NOMO-1 (cell line): ENCODE data around the gene CEACAM20.
"Not testable (repeated sequence)": the region's sequence is repeated elsewhere in the genome, so short reads cannot be mapped to it uniquely, and the experiment has no call there.

Source experiments
- DNase-seq, 2 experiments: peaks; one replicate each; lab custom pipeline; 2025; ENCODE audit not compliant: unreplicated experiment in 2 of 2; lab: John Stamatoyannopoulos, UW

Gene CEACAM20

DNA sequence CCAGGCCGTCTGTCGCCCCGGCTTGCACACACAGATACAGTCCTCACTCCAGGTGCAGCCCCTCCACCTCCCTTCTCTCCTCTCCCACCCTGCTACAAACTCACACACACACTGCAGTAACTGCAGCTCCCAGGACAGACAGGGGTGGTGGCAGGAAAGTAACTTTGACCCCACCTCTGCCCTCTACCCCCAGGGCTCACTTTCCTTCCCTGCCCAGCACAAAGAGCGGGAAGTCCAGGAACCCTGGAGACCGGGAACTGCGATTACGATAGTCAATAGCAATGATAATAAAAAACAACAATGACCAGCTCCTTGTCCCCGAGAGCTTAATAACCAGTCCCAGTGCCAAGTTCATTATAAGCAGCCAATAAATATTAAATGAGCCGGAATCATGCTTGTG lies at the start of gene CEACAM20:
CEACAM20 (minus strand) TSS at position 140 of the 400 bp plus-strand sequence. CDS start 166 bp downstream, outside the sequence.
- DNase-seq: no peak

DNA sequence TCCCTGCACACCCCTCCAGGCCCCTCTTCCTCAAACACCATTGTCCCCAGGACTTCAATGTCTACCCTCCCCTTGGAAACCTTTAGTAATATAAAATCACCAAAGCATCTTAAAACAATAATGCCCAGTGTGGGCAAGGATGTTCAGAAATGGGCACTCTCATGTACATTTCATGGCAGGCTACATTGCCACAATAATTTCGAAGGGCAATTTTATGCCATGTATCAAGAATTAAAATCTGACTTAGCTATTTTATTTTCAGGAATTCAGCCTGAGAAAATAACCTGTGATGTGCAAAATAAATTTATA lies 48.0 kb upstream of the CEACAM20 start:
- no peak for DNase-seq

DNA sequence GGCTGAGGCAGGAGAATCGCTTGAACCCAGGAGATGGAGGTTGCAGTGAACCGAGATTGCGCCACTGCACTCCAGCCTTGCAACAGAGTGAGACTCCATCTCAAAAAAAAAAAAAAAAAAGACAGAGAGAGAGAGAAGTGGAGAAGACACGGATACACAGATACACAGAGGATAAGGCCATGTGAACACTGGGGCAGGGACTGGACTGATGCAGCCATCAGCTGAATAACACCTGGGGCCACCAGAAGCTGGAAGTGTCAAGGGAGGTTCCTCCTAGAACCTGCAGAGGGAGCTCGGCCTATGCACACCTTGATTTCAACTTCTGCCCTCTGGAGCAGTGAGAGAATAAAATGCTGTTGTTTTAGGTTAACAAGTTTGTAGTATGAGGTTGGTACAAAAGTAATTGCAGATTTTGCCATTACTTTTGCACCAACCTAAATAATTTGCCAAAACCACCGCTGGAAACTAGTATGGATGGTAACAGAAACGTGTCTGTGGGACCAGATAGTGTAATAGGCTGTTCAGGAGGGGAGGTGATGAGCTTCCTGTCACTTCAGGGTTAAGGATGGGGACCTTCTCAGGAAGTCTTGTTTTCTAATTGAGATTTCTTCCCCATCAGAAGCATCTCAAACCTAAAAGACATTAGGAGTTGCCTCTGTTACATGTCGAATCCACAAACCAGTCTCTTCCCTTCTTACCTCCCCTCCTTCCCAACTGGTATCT lies 47.5 kb upstream of the CEACAM20 start:
- peak; percentile 28 to 35 for DNase-seq

DNA sequence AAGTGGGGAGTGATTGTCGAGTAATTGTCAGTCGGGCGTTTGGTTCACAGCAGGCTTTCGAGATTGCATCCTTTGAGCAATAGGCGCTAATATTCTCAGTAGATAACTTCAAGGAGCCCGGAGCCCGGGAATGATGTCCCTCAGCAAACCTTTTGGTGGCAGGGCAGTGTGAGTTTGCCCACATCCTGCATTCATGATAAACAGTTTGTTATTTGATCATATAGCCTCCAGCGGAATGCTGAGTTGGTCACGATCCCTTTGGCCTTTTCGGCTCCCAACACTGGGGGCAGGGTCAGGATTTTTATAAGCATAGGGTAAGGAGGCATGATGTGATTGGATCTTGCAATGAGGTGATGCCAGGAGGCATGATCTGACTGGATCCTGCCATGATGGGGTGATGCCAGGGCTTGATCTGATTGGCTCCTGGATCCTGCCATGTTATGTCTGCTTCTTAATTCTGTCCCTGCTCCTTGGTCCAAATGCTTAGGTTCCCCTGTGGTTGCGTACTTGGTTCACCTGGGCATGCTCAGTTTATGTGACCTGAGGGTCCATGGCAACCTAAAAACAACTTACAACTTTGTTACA lies 45.7 kb upstream of the CEACAM20 start:
- no peak for DNase-seq

DNA sequence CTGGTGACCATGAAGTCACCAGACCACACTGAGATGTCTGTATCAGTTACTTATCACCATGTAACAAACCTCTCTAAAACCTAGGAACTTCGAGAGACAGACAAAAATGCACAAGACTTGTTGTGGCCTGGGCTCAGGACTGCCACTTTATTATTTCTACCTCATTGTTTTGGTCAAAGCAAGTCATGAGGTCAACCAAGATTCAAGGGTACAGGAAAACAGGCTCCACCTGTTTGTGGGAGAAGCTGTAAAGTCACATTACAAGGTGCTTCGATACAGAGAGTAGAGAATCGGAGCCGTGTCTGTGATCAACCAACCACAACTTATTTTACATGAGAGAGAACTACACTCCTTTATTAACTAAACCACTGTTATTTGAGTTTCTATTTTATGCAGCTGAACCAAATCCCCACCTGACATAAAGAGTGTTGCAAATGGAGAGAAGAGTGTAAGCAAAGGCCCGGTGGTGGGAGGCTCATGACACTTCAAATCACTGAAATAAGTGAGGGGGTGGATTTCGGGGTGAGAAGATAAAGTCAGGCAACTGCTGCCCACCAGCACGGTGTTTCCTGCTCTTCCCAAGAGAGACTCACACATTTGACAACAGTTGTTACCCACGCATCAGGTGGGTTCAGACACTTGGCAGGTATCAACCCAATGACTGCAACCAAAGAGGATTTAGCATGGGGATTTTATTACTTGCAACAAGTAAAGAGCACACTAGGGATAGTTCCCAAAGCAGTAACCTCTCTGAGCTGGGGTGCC lies 44.9 kb upstream of the CEACAM20 start:
- no peak for DNase-seq

DNA sequence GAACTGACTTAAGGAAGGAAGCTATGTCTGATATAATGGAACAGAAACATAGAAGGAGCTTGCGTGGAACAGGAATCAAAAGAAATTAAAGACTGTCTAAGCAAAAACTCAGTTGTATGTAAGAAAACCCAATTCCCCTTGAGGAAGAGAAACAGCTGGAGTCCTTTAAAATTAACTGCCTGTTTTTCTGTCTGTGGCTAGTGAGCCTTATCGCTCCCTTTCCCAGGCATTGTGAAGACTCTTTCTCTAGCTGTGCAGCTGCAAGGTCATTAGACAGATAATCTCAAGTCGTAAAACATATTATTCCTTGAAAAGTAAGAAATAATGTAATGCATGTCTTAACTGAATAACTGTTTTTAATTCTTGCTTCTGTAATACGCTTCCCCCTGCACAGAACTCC lies 44.2 kb upstream of the CEACAM20 start:
- no peak for DNase-seq

DNA sequence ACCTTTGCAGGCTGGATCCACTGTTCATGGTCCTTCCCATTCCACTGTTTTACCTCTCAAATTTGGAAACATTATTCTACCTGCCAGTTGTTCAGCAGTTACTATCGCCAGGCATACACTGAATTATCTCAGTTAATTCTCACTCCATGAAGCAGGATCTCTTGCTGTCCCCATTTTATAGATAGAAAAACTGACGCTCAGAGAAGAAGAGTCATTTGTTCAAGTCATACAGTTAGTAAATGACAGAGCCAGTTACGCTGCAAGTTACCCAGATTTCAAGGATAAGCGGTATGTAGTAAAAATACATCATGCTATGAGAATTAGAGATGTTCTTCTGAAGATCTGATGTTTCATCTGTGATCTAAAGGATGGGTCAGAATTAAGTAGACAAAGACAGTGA lies 43.7 kb upstream of the CEACAM20 start:
- no peak for DNase-seq

DNA sequence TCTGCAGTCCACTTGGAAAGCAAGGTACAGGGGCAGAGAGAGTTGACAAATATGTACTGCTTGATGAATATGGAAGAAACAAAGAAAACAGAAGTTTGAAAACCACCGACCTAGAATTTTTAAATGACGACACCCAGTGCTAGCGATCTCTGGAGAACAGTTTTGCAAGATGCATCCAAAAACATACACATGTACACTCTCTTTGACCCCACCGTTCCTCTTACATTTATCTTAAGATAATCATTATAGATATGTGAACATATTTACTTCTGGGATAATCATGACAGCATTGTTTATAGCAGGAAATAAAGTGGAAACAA lies 43.1 kb upstream of the CEACAM20 start:
- peak in 1 of 2 experiments; percentile 3 for DNase-seq

DNA sequence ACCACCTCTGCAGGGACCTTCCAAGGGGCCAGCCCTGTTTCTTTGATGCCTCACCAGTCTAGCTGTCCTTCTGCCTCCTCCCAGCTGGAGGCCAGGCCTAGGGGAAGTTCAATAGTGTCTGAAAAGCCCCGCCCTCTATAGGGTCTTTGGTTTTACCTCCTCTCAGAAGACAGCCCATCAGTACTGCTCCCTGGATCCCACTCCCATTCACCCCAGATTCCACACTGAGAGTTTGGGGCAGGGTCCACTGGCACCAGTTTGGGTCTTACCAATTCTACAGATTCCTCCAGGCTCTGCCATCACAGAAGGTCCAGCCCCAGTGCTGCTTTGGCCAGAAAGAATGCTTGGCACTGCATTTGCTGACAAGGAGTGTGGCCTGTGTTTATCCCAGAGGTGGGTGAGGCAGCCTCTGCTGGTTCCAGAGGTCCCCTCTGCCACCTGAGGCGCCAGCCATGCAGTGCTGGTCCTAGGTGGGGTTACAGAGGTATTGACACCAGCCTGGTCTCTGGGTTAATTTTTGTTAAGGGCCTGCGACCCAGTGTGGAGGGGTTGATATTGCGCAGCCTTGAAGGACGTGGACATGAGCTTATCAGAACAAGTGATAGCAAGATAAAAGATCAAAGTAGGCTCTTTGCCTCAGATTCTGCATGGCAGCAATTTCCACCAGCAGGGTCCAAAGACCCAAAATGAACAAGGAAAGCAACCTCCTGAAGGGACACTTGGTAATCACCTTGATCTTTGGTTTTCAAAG lies 42.5 kb upstream of the CEACAM20 start:
- DNase-seq: no peak

DNA sequence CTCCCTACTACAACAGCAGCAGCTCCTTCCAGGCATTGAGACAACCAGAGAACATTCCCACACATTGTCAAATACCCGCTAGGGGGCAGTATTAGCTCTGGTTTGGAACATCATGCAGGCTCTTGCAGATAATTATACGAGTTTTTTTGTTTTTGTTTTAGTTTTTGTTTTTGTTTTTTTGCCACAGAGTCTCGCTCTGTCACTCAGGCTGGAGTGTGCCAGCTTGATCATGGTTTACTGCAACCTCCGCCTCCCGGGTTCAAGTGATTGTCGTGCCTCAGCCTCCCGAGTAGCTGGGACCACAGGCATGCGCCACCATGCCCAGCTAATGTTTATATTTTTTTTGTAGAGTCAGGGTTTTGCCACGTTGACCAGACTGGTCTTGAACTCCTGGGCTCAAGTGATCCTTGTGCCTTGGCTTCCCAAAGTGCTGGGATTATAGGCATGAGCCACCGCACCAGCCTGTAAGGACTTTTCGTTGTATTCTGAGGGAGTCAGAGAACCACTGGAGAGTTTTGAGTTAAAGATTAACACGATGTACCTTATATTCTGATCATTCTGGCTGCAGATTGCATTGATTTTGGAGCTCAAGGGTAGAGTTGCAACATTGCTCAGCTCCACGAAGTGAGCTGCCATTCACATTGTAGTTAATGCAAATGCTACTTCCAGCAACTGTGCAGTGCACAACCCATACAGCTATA lies 41.7 kb upstream of the CEACAM20 start:
- DNase-seq: peak; percentile 13 to 59

DNA sequence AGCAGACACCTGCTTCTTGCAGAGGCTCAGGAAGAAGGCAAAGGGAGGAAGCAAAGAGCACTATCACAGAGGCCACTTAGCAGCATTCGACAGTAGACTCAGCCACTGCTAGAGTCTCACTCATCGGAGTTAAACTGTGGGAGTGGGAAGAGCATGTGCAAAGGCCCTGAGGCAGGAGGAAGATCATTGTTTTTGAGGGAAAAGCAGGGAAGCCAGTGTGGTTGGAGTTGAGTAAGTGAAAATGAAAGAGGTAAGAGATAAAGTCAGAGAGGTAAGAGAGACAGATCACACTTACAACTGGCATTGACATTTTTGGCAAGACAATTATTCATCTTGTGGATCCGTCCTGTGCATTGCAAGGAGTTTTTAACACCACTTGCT lies 41.1 kb upstream of the CEACAM20 start:
- no peak for DNase-seq

DNA sequence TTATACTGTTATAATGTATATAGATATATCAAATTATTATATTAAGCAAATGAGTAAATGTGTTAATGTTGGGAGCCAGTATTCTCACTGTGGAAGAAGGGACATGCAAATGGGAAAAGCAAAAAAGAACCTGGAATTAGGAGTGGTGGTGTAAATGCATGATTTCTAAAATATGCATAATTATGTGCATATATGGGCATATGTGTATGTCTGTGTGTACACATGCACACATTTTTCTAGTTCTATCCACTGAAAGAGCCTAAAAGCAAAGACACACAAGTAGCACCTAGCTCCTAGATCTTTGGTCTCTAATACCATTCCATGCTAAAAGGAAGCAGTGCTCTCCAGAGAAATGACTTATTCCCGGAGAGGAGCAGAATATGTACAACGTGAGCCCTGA lies 38.3 kb upstream of the CEACAM20 start:
- no peak for DNase-seq

DNA sequence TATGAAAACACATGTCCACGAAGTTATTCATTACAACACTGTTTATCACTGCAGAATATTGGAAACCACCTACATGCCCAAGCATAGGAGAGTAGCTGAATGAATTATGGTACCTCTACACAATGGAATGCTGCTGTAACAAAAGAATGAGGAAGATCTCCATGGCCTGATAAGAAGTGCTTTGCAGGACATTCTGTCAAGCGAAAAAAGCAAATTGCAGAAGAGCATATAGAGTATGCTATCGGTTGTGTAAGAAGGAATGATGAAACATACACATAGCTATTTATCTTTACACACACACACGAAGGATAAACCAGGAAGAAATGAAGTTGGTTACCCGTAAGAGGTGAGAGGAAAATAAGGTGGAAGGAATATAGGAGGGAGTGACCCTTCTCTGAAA lies 37.5 kb upstream of the CEACAM20 start:
- peak in 1 of 2 experiments; percentile 21 for DNase-seq

DNA sequence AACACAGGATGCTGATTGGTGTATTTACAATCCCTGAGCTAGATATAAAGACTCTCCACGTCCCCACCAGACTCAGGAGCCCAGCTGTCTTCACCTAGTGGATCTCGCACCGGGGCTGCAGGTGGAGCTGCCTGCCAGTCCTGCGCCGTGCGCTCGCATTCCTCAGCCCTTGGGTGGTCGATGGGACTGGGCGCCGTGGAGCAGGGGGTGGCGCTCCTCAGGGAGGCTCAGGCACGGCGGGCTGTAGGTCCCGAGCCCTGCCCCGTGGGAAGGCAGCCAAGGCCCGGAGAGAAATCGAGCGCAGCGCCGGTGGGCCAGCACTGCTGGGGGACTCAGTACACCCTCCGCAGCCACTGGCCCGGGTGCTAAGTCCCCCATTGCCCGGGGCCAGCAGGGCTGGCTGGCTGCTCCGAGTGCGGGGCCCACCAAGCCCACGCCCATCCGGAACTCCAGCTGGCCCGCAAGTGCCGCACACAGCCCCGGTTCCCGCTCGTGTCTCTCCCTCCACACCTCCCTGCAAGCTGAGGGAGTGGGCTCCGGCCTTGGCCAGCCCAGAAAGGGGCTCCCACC lies 33.7 kb upstream of the CEACAM20 start:
- not testable (repeated sequence) for DNase-seq

DNA sequence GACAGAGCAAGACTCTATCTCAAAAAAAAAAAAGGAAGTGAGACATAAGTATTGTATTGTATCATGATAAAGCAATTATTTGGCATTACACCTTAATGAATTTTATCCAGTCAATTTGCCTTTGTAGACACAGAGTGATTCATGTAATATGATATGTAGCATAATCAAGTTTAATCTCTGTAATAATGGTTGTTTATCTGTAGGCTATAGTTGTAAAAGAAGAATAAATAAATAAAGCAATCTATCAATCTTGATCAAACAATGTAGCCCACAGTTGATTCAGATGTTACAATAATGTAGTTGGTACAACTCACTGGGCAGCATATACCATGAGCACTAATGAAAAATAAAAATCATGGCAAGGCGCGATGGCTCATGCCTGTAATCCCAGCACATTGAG lies 28.5 kb upstream of the CEACAM20 start:
- DNase-seq: no peak

DNA sequence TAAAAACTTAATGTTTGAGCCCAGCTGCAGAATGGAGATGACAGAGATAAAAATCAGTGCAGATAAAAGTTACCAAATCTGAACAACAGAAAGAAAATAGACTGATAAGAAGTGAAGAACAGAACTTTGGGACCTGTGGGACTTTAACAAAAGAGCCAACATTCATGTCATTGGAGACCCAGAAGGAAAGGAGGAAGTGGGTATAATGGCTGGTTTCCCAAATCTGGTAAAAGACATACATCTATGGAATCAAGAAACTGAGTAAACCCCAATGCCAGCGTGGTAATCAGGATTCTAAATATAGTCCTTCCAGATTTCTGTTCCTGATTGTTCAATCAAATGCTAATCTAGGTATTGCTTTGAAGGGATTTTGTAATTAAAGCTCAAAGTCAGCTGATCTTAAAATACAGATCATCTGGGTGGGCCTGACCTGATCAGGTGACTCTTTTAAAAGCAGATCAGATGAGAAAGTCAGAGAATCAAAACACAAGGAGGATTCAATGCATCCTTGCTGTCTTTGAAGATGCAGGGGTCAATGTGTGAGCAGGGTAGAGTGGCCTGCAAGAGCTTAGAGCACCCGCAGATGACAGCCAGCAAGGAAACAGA lies 25.3 kb upstream of the CEACAM20 start:
- DNase-seq: no peak

DNA sequence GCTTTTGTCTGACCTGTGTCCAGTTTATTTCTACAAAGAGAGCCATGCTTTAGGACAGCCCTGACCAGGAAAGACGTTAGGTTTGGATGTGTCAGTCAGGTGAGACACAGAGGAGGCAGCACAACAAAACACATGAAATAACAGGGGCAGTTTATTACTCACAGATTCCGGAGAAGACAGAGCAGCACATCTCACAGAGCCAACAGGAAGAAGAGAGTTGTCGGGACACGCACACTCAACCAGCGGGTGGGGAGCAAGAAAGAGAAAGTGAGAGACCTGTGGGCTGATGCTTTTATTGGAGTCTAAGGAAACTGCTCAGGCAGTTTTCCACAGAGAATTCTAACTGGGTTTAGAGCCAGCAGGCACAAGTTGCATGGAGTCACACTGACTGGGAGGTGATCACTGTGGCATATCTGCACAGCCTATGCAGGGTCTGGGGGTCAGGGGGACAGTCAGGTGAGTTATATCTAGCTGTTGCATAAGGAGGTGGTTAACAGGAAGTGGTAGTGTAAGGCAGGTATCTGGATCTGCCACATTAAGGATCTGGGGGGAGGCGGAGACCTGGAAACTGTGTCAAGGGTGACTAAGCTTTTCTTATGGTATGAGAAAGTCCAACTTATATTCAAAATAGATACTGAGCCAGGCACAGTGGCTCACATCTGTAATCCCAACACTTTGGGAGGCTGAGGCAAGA lies 24.1 kb upstream of the CEACAM20 start:
- no peak for DNase-seq

DNA sequence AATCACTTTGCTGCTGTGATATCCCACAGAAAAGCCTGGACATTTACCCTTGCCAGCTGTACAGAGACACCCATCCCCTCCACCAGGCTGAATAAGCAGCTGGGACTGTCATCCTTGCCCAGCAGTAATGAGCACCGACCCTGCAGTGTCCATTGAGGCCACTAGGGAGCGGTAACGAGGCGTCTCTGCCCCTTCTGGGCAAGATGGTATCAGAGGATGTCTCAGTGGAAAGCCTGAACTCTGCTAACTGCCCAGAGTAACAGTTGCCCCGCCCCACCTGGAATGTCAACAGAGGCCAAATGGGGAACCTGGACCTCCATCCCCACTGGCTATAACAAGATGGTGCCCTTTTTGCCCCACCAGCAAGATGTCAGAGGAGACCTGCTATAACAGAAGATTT lies 22.8 kb upstream of the CEACAM20 start:
- DNase-seq: peak; percentile 3 to 14

DNA sequence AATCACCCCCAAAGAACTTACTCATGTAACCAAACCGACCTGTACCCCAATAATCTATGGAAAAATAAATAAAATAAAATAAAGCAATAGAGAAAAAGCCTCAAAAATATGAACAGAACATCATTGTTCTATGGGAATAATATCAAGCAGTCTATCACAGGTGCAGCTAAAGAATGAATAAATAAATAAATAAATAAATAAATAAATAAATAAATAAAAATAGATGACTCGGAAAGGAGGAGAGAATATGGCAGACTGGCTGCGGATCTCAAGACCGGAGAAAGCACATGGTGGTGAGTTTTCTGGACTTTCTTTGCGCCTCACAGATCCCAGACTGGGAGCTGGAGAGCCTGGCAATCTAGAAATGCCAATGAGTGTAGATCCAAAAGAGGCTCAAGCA lies 22.4 kb upstream of the CEACAM20 start:
- DNase-seq: no peak

DNA sequence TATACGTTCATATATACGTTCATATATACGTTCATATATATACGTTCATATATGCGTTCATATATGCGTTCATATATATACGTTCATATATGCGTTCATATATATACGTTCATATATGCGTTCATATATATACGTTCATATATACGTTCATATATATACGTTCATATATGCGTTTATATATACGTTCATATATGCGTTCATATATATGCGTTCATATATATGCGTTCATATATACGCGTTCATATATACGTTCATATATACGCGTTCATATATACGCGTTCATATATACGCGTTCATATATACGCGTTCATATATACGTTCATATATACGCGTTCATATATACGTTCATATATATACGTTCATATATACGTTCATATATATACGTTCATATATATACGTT lies 21.5 kb upstream of the CEACAM20 start:
- DNase-seq: not testable (repeated sequence)
